ENCODE data around the gene PRMT7. TPM values are rescaled to one million over a fixed set of nuclear protein-coding genes. Genes with fewer than 3 reads are reported as not detected.

Gene PRMT7
- total and polyA plus RNA-seq, 8 donors, result 11.6 to 47.9 (median 17.9) TPM

- no peaks in the 10 kb centered on the region for H3K27me3 ChIP-seq
- FAIRE-seq, result no peak
- H3K36me3 ChIP-seq, result peaks cover 0 to 37% (median 19%) of the 10 kb centered on the region in 3 donors
- no peaks in the 10 kb centered on the region for H3K4me1 ChIP-seq
- intact Hi-C loops (cut with DNase I), result no loop called here
- no peaks in the 10 kb centered on the region for H3K9me3 ChIP-seq
- TF ChIP-seq, protein P1, sequence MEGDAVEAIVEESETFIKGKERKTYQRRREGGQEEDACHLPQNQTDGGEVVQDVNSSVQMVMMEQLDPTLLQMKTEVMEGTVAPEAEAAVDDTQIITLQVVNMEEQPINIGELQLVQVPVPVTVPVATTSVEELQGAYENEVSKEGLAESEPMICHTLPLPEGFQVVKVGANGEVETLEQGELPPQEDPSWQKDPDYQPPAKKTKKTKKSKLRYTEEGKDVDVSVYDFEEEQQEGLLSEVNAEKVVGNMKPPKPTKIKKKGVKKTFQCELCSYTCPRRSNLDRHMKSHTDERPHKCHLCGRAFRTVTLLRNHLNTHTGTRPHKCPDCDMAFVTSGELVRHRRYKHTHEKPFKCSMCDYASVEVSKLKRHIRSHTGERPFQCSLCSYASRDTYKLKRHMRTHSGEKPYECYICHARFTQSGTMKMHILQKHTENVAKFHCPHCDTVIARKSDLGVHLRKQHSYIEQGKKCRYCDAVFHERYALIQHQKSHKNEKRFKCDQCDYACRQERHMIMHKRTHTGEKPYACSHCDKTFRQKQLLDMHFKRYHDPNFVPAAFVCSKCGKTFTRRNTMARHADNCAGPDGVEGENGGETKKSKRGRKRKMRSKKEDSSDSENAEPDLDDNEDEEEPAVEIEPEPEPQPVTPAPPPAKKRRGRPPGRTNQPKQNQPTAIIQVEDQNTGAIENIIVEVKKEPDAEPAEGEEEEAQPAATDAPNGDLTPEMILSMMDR (IDR thresholded peaks at IDR 0.05), result no peak
- H3K4me3 ChIP-seq, result no peak overlapping the region
- no peak overlapping the region for H3K27ac ChIP-seq
- DNase-seq, result no peak
- WGBS, 2 donors, result 48 to 55% methylated on average over 3 of the region's 3 CpGs
- ATAC-seq, result no peak
Observed at GRCh38 chr16:68297908-68298307, 12.9 kb upstream of the PRMT7 start.

DNA sequence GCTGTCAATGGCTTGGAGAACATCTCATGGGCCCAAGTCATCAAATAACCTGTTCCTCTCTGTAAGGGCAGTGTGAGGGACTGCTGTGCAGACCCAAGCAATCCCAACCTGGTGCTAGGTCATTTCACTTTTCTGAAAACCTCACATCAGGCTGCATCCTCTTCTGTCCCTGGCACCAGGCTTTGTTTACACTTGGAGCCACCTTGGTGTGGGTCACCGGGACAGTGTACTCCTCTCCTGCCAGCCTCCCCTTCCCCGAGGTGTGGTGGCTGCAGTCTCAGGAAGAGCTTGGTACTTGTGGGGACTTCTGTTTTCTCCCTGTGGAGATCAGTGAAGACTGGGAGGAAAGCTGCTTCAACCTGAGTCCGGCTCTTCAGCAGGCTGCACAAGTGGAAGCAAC lies 12.5 kb upstream of the PRMT7 start:
- no peaks in the 10 kb centered on the region for H3K27me3 ChIP-seq
- TF ChIP-seq, protein P1 (IDR thresholded peaks at IDR 0.05), result no peak
- no peak overlapping the region for H3K27ac ChIP-seq
- peaks cover 0 to 41% (median 19%) of the 10 kb centered on the region in 3 donors for H3K36me3 ChIP-seq
- ATAC-seq, result no peak
- no peaks in the 10 kb centered on the region for H3K4me1 ChIP-seq
- no peak for DNase-seq
- WGBS, 2 donors, result 79 to 85% methylated on average over 3 of the region's 3 CpGs
- no peak for FAIRE-seq
- intact Hi-C loops (cut with DNase I), result no loop called here
- H3K9me3 ChIP-seq, result no peaks in the 10 kb centered on the region
- H3K4me3 ChIP-seq, result no peak overlapping the region

GRCh38 chr16:68298907-68299561 lies 11.8 kb upstream of the PRMT7 start:
- intact Hi-C loops (cut with DNase I), result no loop called here
- TF ChIP-seq, protein P1 (IDR thresholded peaks at IDR 0.05), result no peak
- FAIRE-seq (no peak), ATAC-seq (peak in 1 of 4 donors; percentile 24), DNase-seq (peak in 1 of 6 donors; percentile 32)
- Histone ChIP-seq H3K36me3 (peaks cover 0 to 48% (median 19%) of the 10 kb centered on the region in 3 donors), H3K4me3 (no peak overlapping the region), H3K27ac (no peak overlapping the region), H3K9me3 (no peaks in the 10 kb centered on the region), H3K27me3 (no peaks in the 10 kb centered on the region), H3K4me1 (no peaks in the 10 kb centered on the region)
- whole genome bisulfite sequencing, 2 donors, result 65 to 75% methylated on average over 5 of the region's 5 CpGs

- intact Hi-C loops (cut with DNase I), result no loop called here
- Histone ChIP-seq H3K4me1 (no peaks in the 10 kb centered on the region), H3K36me3 (peaks cover 0 to 52% (median 19%) of the 10 kb centered on the region in 3 donors), H3K27ac (no peak overlapping the region), H3K27me3 (no peaks in the 10 kb centered on the region), H3K9me3 (no peaks in the 10 kb centered on the region), H3K4me3 (no peak overlapping the region)
- DNase-seq (no peak), FAIRE-seq (no peak), ATAC-seq (no peak)
- TF ChIP-seq, protein P1 (IDR thresholded peaks at IDR 0.05), result no peak
- WGBS, 2 donors, result 74 to 77% methylated on average over 11 of the region's 11 CpGs
Observed at GRCh38 chr16:68299571-68300453, 11.0 kb upstream of the PRMT7 start.

Measured in pancreas (tissue), 10 donors.